PC-3 (cell line): ENCODE data around the gene ZNF629. TPM values are rescaled to one million over a fixed set of nuclear protein-coding genes. Genes with fewer than 3 reads are reported as not detected.
A peak's percentile ranks its signal among the peaks of the same experiment; 100 is the strongest.

Experiments
- ATAC-seq: fragments of 200-7000 bp; cut with Tn5 transposase; 2 replicates; pipeline ENCODE4 v1.9.1; 2020; ENCODE audit warnings: mild to moderate bottlenecking, moderate library complexity
- BruUV-seq: library from RNA; stranded (reverse); fragments of 400-500 nt; replicated peaks from 2 replicates; lab custom pipeline; 2021; lab: Mats Ljungman, UMichigan
- CTCF ChIA-PET: fragments of 300-600 bp; sonication (Branson Sonifier 250); formaldehyde crosslinking; loops from one replicate; lab custom pipeline; 2022; ENCODE audit warnings: antibody characterized with exemption; lab: Charles Lee
- POLR2A ChIA-PET: fragments of 300-600 bp; sonication (Branson Sonifier 250); formaldehyde crosslinking; loops from one replicate; lab custom pipeline; 2022; ENCODE audit warnings: antibody characterized with exemption; ENCODE audit not compliant: unreplicated experiment; lab: Charles Lee
- DNase-seq: peaks from one replicate; pipeline ENCODE4 v3.0.0-alpha.2; 2015
- H2AFZ ChIP-seq: fragments of 300-600 bp; sonication (generic); 2 replicates; pipeline ENCODE4 v1.6.0; 2016; ENCODE audit warnings: antibody characterized with exemption, low read length
- H3F3A ChIP-seq: fragments of 300-600 bp; sonication (generic); one replicate; pipeline ENCODE4 v1.6.0; 2017; ENCODE audit warnings: antibody characterized with exemption, low read length, control low read depth, mild to moderate bottlenecking; ENCODE audit not compliant: unreplicated experiment
- H3K27ac ChIP-seq: fragments of 300-600 bp; sonication (generic); 2 replicates; pipeline ENCODE4 v1.5.1; 2016; ENCODE audit warnings: mild to moderate bottlenecking, low read length
- H3K27me3 ChIP-seq: fragments of 300-600 bp; sonication (generic); 2 replicates; pipeline ENCODE4 v1.6.1; 2016; ENCODE audit warnings: low read length, mixed read lengths
- H3K36me3 ChIP-seq: fragments of 300-600 bp; sonication (generic); 2 replicates; pipeline ENCODE4 v1.6.1; 2016; ENCODE audit warnings: low read depth, mixed run types, low read length, mixed read lengths
- H3K4me1 ChIP-seq: fragments of 300-600 bp; sonication (generic); 2 replicates; pipeline ENCODE4 v1.5.1; 2016; ENCODE audit warnings: low read length; ENCODE audit not compliant: insufficient read depth
- H3K4me2 ChIP-seq: fragments of 300-600 bp; sonication (generic); 2 replicates; pipeline ENCODE4 v1.6.0; 2016; ENCODE audit warnings: low read length
- H3K4me3 ChIP-seq: fragments of 300-600 bp; sonication (generic); 2 replicates; pipeline ENCODE4 v1.5.1; 2016; ENCODE audit warnings: mild to moderate bottlenecking, low read length, mixed read lengths
- H3K79me2 ChIP-seq: fragments of 300-600 bp; sonication (generic); 2 replicates; pipeline ENCODE4 v1.6.1; 2017; ENCODE audit warnings: low read length, mixed read lengths
- H3K9ac ChIP-seq: fragments of 300-600 bp; sonication (generic); 2 replicates; pipeline ENCODE4 v1.6.0; 2016; ENCODE audit warnings: mild to moderate bottlenecking, low read length
- H3K9me2 ChIP-seq: fragments of 300-600 bp; sonication (generic); replicated peaks from 2 replicates; pipeline ENCODE4 v1.6.1; 2016; ENCODE audit warnings: mixed run types, low read length, mixed read lengths
- H3K9me3 ChIP-seq: fragments of 300-600 bp; sonication (generic); 2 replicates; pipeline ENCODE4 v1.6.1; 2016; ENCODE audit warnings: low read length, mixed read lengths
- H4K20me1 ChIP-seq: fragments of 300-600 bp; sonication (generic); 2 replicates; pipeline ENCODE4 v1.6.1; 2016; ENCODE audit warnings: low read length, mixed read lengths
- EZH2 ChIP-seq: fragments of 300-600 bp; sonication (generic); IDR thresholded peaks from one replicate; pipeline ENCODE4 v1.6.1; 2017; ENCODE audit warnings: antibody characterized with exemption, mild to moderate bottlenecking, low read length; ENCODE audit not compliant: unreplicated experiment
- EZH2phosphoT487 ChIP-seq: fragments of 300-600 bp; sonication (generic); IDR thresholded peaks from 2 replicates; pipeline ENCODE4 v1.6.1; 2018; ENCODE audit warnings: mild to moderate bottlenecking, antibody characterized with exemption, low read length, borderline replicate concordance
- intact Hi-C: fragments of 100-400 bp; cut with micrococcal nuclease; formaldehyde crosslinking; loops from 2 replicates; pipeline ENCODE4 v1.9.0; 2023
- total RNA-seq: library from RNA; depleted of rRNA; stranded (reverse); fragments of >200 nt; gene quantifications from 2 replicates; pipeline ENCODE4 v1.2.3, GENCODE V29; 2014
- TF ChIP-seq, protein P1 (sequence below): fragments of 300-600 bp; sonication (generic); conservative IDR thresholded peaks from 2 replicates; pipeline ENCODE4 v1.5.1; 2017; ENCODE audit warnings: antibody characterized with exemption, low read depth, mild to moderate bottlenecking, low read length

ZNF629 gene
- total RNA-seq, 1 experiment from 2014 or later: 7.8 TPM

DNA sequence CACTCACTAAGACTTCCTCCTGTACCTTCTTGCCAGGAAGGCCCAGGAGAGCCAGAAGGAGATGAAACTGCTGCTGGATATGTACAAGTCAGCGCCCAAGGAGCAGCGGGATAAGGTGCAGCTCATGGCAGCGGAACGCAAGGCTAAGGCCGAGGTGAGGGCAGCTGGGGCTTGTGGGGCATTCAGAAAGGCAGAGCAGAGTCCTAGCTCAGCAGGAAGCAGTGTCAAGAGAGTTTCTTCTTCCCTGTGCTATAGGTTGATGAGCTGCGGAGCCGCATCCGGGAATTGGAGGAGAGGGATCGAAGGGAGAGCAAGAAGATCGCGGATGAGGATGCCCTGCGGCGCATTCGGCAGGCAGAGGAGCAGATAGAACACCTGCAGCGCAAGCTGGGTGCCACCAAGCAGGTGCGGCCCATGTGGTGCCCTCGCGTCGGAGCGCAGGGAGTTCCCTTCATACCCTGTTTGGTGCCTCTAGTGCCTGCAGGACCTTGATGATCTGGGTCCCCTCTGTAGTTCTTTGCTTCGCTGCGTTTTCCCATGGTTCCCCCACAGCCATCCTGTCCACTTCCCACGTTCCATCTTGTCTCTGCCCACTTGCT lies 18.3 kb downstream of the ZNF629 start:
- TF ChIP-seq EZH2: no peak
- TF ChIP-seq, protein P1, sequence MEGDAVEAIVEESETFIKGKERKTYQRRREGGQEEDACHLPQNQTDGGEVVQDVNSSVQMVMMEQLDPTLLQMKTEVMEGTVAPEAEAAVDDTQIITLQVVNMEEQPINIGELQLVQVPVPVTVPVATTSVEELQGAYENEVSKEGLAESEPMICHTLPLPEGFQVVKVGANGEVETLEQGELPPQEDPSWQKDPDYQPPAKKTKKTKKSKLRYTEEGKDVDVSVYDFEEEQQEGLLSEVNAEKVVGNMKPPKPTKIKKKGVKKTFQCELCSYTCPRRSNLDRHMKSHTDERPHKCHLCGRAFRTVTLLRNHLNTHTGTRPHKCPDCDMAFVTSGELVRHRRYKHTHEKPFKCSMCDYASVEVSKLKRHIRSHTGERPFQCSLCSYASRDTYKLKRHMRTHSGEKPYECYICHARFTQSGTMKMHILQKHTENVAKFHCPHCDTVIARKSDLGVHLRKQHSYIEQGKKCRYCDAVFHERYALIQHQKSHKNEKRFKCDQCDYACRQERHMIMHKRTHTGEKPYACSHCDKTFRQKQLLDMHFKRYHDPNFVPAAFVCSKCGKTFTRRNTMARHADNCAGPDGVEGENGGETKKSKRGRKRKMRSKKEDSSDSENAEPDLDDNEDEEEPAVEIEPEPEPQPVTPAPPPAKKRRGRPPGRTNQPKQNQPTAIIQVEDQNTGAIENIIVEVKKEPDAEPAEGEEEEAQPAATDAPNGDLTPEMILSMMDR: no peak
- TF ChIP-seq EZH2phosphoT487: no peak
- Histone ChIP-seq H3K4me1 (peaks cover 3% of the 10 kb centered on the region; the same call in 1 of the 2 replicates), H3K27me3 (no peaks in the 10 kb centered on the region), H3K9ac (no peak overlapping the region), H3K9me2 (no peaks in the 10 kb centered on the region), H3K9me3 (no peaks in the 10 kb centered on the region), H2AFZ (no peak overlapping the region), H3K4me3 (no peak overlapping the region), H4K20me1 (no peaks in the 10 kb centered on the region), H3F3A (no peaks in the 10 kb centered on the region), H3K79me2 (peaks cover 9% of the 10 kb centered on the region), H3K36me3 (peaks cover 25% of the 10 kb centered on the region; the same call in 1 of the 2 replicates), H3K27ac (no peak overlapping the region), H3K4me2 (no peak overlapping the region)
- POLR2A ChIA-PET: no interaction called here
- CTCF ChIA-PET: no interaction called here
- ATAC-seq: no peak
- no peak for DNase-seq
- TSS peak; percentile 11 for BruUV-seq
- intact Hi-C loops: no loop called here

DNA sequence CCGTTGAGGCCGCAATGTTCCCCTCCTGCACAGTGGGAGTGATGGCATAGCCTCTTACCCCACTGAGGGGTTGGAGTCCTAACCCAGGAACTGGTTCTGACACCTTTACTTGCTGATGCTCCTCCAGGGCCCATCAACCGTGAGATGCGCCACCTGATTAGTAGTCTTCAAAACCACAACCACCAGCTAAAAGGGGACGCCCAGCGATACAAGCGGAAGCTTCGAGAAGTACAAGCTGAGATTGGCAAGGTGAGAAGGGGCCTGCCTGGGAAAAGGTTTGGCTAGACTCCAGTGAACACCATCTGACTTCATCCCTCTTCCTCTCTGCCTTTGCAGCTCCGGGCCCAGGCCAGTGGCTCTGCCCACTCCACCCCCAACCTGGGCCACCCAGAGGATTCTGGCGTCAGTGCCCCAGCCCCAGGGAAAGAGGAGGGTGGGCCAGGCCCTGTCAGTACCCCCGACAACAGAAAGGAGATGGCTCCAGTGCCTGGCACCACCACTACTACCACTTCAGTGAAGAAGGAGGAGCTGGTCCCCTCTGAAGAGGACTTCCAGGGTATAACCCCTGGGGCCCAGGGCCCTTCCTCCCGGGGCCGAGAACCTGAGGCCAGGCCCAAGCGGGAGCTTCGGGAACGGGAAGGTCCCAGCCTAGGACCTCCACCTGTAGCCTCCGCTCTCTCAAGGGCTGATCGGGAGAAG lies 19.1 kb downstream of the ZNF629 start:
- ChIA-PET POLR2A (no interaction called here), CTCF (no interaction called here)
- no TSS peak for BruUV-seq
- peaks cover 4% of the 10 kb centered on the region; the same call in 1 of the 2 replicates for H4K20me1 ChIP-seq
- peaks cover 25% of the 10 kb centered on the region; the same call in 1 of the 2 replicates for H3K36me3 ChIP-seq
- ATAC-seq (no peak), DNase-seq (no peak)
- H3K27me3 ChIP-seq: no peaks in the 10 kb centered on the region
- no peaks in the 10 kb centered on the region for H3F3A ChIP-seq
- H3K4me2 ChIP-seq: no peak overlapping the region
- H3K4me3 ChIP-seq: no peak overlapping the region
- no peak overlapping the region for H3K9ac ChIP-seq
- TF ChIP-seq, protein P1: no peak
- TF ChIP-seq EZH2phosphoT487 (no peak), EZH2 (no peak)
- H3K27ac ChIP-seq: no peak overlapping the region
- H3K79me2 ChIP-seq: peaks cover 17% of the 10 kb centered on the region
- H3K9me2 ChIP-seq: no peaks in the 10 kb centered on the region
- H3K9me3 ChIP-seq: no peaks in the 10 kb centered on the region
- intact Hi-C loops: no loop called here
- peaks cover 10% of the 10 kb centered on the region; the same call in 1 of the 2 replicates for H3K4me1 ChIP-seq
- no peak overlapping the region for H2AFZ ChIP-seq

DNA sequence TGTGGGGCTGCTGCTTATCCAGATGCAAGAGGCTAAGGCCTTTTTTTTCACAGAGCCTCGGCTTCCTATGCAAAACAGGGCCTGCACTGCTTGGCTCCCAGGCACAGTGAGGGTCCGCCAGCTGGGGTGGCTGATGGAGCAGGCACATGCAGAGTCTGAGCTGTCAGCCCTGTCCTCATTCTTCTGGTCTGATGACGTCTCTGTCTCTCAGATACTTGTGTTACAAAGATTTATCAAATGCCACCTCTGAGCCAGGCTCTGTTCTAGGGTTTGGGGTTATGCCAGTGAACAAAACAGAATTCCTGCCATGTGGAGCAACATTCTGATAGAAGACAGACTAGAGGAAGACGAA lies 20.1 kb downstream of the ZNF629 start:
- Histone ChIP-seq H3K79me2 (peaks cover 23% of the 10 kb centered on the region), H3K27ac (no peak overlapping the region), H3K9ac (no peak overlapping the region), H3K4me2 (no peak overlapping the region), H3K27me3 (no peaks in the 10 kb centered on the region), H4K20me1 (peaks cover 4% of the 10 kb centered on the region; the same call in 1 of the 2 replicates), H3K9me2 (no peaks in the 10 kb centered on the region), H2AFZ (no peak overlapping the region), H3K4me3 (no peak overlapping the region), H3K9me3 (no peaks in the 10 kb centered on the region), H3K4me1 (peaks cover 11% of the 10 kb centered on the region; the same call in 1 of the 2 replicates), H3F3A (no peaks in the 10 kb centered on the region), H3K36me3 (peaks cover 22% of the 10 kb centered on the region; the same call in 1 of the 2 replicates)
- TF ChIP-seq, protein P1: no peak
- TF ChIP-seq EZH2: no peak
- TF ChIP-seq EZH2phosphoT487: no peak
- ChIA-PET POLR2A (no interaction called here), CTCF (no interaction called here)
- DNase-seq: no peak
- no TSS peak for BruUV-seq
- intact Hi-C loops: no loop called here
- no peak for ATAC-seq
